Endothelial cell of umbilical vein (primary cell): ENCODE results near the gene MYD88. TPM values are rescaled to one million over a fixed set of nuclear protein-coding genes. Genes with fewer than 3 reads are reported as not detected.

Experiments used
- BruUV-seq: library from RNA; stranded (reverse); fragments of 400-500 nt; replicated peaks from 2 replicates; lab custom pipeline; 2021; lab: Mats Ljungman, UMichigan
- CTCF ChIA-PET: fragments of 300-600, 350-600 bp; sonication (Branson Sonifier 250); formaldehyde crosslinking; loops from one replicate; lab custom pipeline; 2021; ENCODE audit warnings: antibody characterized with exemption, inconsistent platforms; lab: Charles Lee
- POLR2A ChIA-PET: fragments of 300-600, 350-600 bp; sonication (Branson Sonifier 250); formaldehyde crosslinking; loops from one replicate; lab custom pipeline; 2021; ENCODE audit warnings: antibody characterized with exemption, inconsistent platforms; lab: Charles Lee
- DNase-seq: peaks from one replicate; pipeline ENCODE4 v3.0.0-alpha.2; 2011; ENCODE audit warnings: low read depth, low spot score
- FAIRE-seq: peaks from 2 replicates; lab custom pipeline; 2011; peaks lifted over from hg19 to GRCh38; lab: Jason Lieb, UNC
- H2AFZ ChIP-seq: 2 replicates; pipeline ENCODE4 v1.6.0; 2012; ENCODE audit warnings: low read depth, low read length, control low read depth, inconsistent platforms
- H3K27ac ChIP-seq: 2 replicates; pipeline ENCODE4 v1.5.1; 2011; ENCODE audit warnings: low read depth, mild to moderate bottlenecking, control low read depth, low read length, moderate library complexity; ENCODE audit not compliant: insufficient read depth
- H3K27me3 ChIP-seq, 2 experiments: 2 replicates each; pipeline versions ENCODE4 v1.6.0 to v1.6.1; 2011; ENCODE audit warnings: low read length in 2 of 2, mixed read lengths in 1 of 2; ENCODE audit not compliant: control insufficient read depth in 2 of 2, insufficient read depth in 2 of 2
- H3K36me3 ChIP-seq, 2 experiments: 2 replicates in 1 of 2; 3 replicates in 1 of 2; pipeline ENCODE4 v1.5.1; 2011; ENCODE audit warnings: low read length in 2 of 2, mild to moderate bottlenecking in 1 of 2, moderate library complexity in 1 of 2; ENCODE audit not compliant: control insufficient read depth in 2 of 2, insufficient read depth in 2 of 2; ENCODE audit errors: extremely low read depth in 1 of 2
- H3K4me1 ChIP-seq: 3 replicates; pipeline ENCODE4 v1.5.1; 2011; ENCODE audit warnings: mild to moderate bottlenecking, low read length; ENCODE audit not compliant: control insufficient read depth, insufficient read depth; ENCODE audit errors: extremely low read depth
- H3K4me2 ChIP-seq: 2 replicates; pipeline ENCODE4 v1.6.1; 2011; ENCODE audit warnings: low read length, control low read depth, mixed read lengths; ENCODE audit not compliant: insufficient read depth
- H3K4me3 ChIP-seq, 3 experiments: fragments of 200-600 bp in 1 of 3; sonication (generic), shearing (Covaris generic) in 1 of 3; replicated peaks in 1 of 3; 2 replicates each; pipeline ENCODE4 v1.5.1; 2011 to 2016; ENCODE audit warnings: control low read depth in 3 of 3, low read length in 3 of 3, mild to moderate bottlenecking in 2 of 3, inconsistent platforms in 1 of 3, low read depth in 1 of 3, moderate library complexity in 1 of 3; ENCODE audit not compliant: insufficient read depth in 1 of 3
- H3K79me2 ChIP-seq: 2 replicates; pipeline ENCODE4 v1.6.0; 2012; ENCODE audit warnings: low read length, inconsistent platforms; ENCODE audit not compliant: control insufficient read depth, insufficient read depth
- H3K9ac ChIP-seq: replicated peaks from 2 replicates; pipeline ENCODE3; 2011; ENCODE audit warnings: low read length, control low read depth; ENCODE audit not compliant: insufficient read depth; ENCODE audit errors: extremely low read depth
- H3K9me1 ChIP-seq: replicated peaks from 3 replicates; pipeline ENCODE4 v1.6.0; 2011; ENCODE audit warnings: mild to moderate bottlenecking, low read length; ENCODE audit not compliant: control insufficient read depth, insufficient read depth; ENCODE audit errors: extremely low read depth
- H3K9me3 ChIP-seq: replicated peaks from 2 replicates; pipeline ENCODE4 v1.5.1; 2012; ENCODE audit warnings: low read length, inconsistent platforms; ENCODE audit not compliant: control insufficient read depth, insufficient read depth
- H4K20me1 ChIP-seq: replicated peaks from 2 replicates; pipeline ENCODE3; 2011; ENCODE audit warnings: mild to moderate bottlenecking, low read length; ENCODE audit not compliant: control insufficient read depth, insufficient read depth; ENCODE audit errors: extremely low read depth
- CTCF ChIP-seq, 2 donors: IDR thresholded peaks; 1 replicate in 1 of 2; 2 replicates in 1 of 2; pipeline ENCODE4 v1.5.1; 2011; ENCODE audit warnings: low read length in 2 of 2, mild to moderate bottlenecking in 2 of 2, moderate library complexity in 2 of 2, control low read depth in 1 of 2, inconsistent platforms in 1 of 2, low read depth in 1 of 2; ENCODE audit not compliant: insufficient read depth in 1 of 2; ENCODE audit errors: extremely low read depth in 1 of 2
- EZH2 ChIP-seq: IDR thresholded peaks from 2 replicates; pipeline ENCODE4 v1.6.1; 2012; ENCODE audit warnings: borderline replicate concordance, low read depth, mild to moderate bottlenecking, moderate library complexity, low read length, inconsistent platforms; ENCODE audit not compliant: severe bottlenecking
- FOS ChIP-seq: IDR thresholded peaks from 2 replicates; pipeline ENCODE4 v1.6.1; 2011; ENCODE audit warnings: mild to moderate bottlenecking, low read length, moderate library complexity, borderline replicate concordance; ENCODE audit not compliant: insufficient read depth
- GATA2 ChIP-seq: IDR thresholded peaks from 2 replicates; pipeline ENCODE4 v1.7.0; 2011; ENCODE audit warnings: low read depth, mild to moderate bottlenecking, moderate library complexity, mixed read lengths, low read length; ENCODE audit not compliant: insufficient read length, insufficient read depth
- JUN ChIP-seq: IDR thresholded peaks from 2 replicates; pipeline ENCODE4 v1.6.1; 2011; ENCODE audit warnings: borderline replicate concordance, low read depth; ENCODE audit not compliant: insufficient read length, insufficient read depth
- MYC ChIP-seq: IDR thresholded peaks from one replicate; pipeline ENCODE4 v1.6.1; 2011; ENCODE audit warnings: mild to moderate bottlenecking, low read depth, low read length
- POLR2A ChIP-seq: IDR thresholded peaks from 2 replicates; pipeline ENCODE4 v1.6.1; 2012; ENCODE audit warnings: low read depth, mild to moderate bottlenecking, control low read depth, low read length
- POLR2AphosphoS5 ChIP-seq: IDR thresholded peaks from 2 replicates; pipeline ENCODE4 v1.6.1; 2012; ENCODE audit warnings: low read depth, mild to moderate bottlenecking, control low read depth, low read length, moderate library complexity; ENCODE audit not compliant: insufficient read depth
- dilution Hi-C: fragments of 300-500 bp; cut with MboI; formaldehyde crosslinking; loops from one replicate; pipeline ENCODE4 v1.15.0; 2019; ENCODE audit warnings: low sequenced_read_pairs; ENCODE audit not compliant: extremely low pct_ligation_motif_present
- intact Hi-C: fragments of 100-400 bp; cut with micrococcal nuclease; formaldehyde crosslinking; loops from one replicate; pipeline ENCODE4 v1.10.0; 2022
- polyA plus RNA-seq, 4 experiments: library from polyadenylated mRNA; depleted of rRNA in 3 of 4; stranded (reverse) in 3 of 4; unstranded in 1 of 4; fragments of >200 nt; gene quantifications; 2 replicates each; pipeline versions ENCODE4 v1.2.1 to v1.2.3, GENCODE V29; 2011 to 2012; ENCODE audit warnings: missing spikeins in 1 of 4
- total RNA-seq: library from RNA; stranded (reverse); gene quantifications from 2 replicates; pipeline ENCODE4 v1.2.3, GENCODE V29; 2021
- TF ChIP-seq, protein P1 (sequence below): IDR thresholded peaks from 2 replicates; pipeline ENCODE4 v1.6.1; 2011; ENCODE audit not compliant: insufficient read depth, insufficient read length

Gene MYD88
- total and polyA plus RNA-seq, 2 donors (not counting 3 experiments of a cell fraction or from before 2014, with no cell fraction given), result 35.1 to 55.0 TPM

GRCh38 chr3:38129058-38129457, 9.4 kb upstream of the MYD88 start:
- DNase-seq (no peak), FAIRE-seq (no peak)
- Histone ChIP-seq H3K27ac (no peak overlapping the region), H3K9ac (no peak overlapping the region), H3K79me2 (no peaks in the 10 kb centered on the region), H3K9me1 (no peaks in the 10 kb centered on the region), H3K4me3 (no peak overlapping the region), H2AFZ (no peak overlapping the region), H3K9me3 (no peaks in the 10 kb centered on the region), H3K4me1 (no peaks in the 10 kb centered on the region), H3K36me3 (peaks cover 14 to 46% of the 10 kb centered on the region in 2 experiments), H3K27me3 (no peaks in the 10 kb centered on the region), H3K4me2 (no peak overlapping the region), H4K20me1 (no peaks in the 10 kb centered on the region)
- ChIA-PET CTCF (interaction anchor here (1.1 to 1.6 kb wide), 2 partner anchors 169 to 351 kb away, joined by 3 to 4 read pairs; no protein-coding TSS in a partner anchor), POLR2A (no interaction called here)
- BruUV-seq, result no TSS peak
- TF ChIP-seq POLR2A (no peak), GATA2 (no peak), CTCF (IDR thresholded peaks at IDR 0.05; ENCODE audit: extremely low read depth in 1 of 2, insufficient read depth in 1 of 2, low read depth in 1 of 2, low read length in 2 of 2) (no peak), POLR2AphosphoS5 (no peak), MYC (no peak), FOS (no peak), EZH2 (no peak), JUN (no peak)
- TF ChIP-seq, protein P1, sequence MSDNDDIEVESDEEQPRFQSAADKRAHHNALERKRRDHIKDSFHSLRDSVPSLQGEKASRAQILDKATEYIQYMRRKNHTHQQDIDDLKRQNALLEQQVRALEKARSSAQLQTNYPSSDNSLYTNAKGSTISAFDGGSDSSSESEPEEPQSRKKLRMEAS, result no peak
- dilution Hi-C loops (no loop called here), intact Hi-C loops (no loop called here)
